HepG2 (cell line): ENCODE data around the gene ORMDL2. TPM values are rescaled to one million over a fixed set of nuclear protein-coding genes. Genes with fewer than 3 reads are reported as not detected.

ENCODE experiments used
- ATF7-NPFF ChIP-seq: sonication (generic); formaldehyde crosslinking; IDR thresholded peaks from 2 replicates; pipeline ENCODE4 v1.8.1; 2023; ENCODE audit warnings: mild to moderate bottlenecking, low read depth, missing genetic modification reagents, moderate library complexity
- CEBPG ChIP-seq: IDR thresholded peaks from 2 replicates; pipeline ENCODE4 v1.6.1; 2016
- CHD2 ChIP-seq: IDR thresholded peaks from 2 replicates; pipeline ENCODE4 v1.6.1; 2011; ENCODE audit warnings: low read depth, low read length, improper control_type of control experiment
- ETV5 ChIP-seq: IDR thresholded peaks from 2 replicates; pipeline ENCODE4 v1.6.1; 2018; ENCODE audit warnings: missing biosample characterization, missing genetic modification reagents, inconsistent platforms, borderline replicate concordance
- FOSL1 ChIP-seq: sonication (generic); formaldehyde crosslinking; IDR thresholded peaks from 2 replicates; pipeline ENCODE4 v1.9.0; 2021; ENCODE audit warnings: missing genetic modification reagents, borderline replicate concordance
- HNRNPUL1 ChIP-seq: fragments of 200-400 bp; formaldehyde crosslinking; IDR thresholded peaks from 2 replicates; pipeline ENCODE4 v1.6.1; 2017; ENCODE audit warnings: low read depth, mild to moderate bottlenecking, low read length, moderate library complexity
- JDP2 ChIP-seq: sonication (generic); formaldehyde crosslinking; IDR thresholded peaks from 2 replicates; pipeline ENCODE4 v1.8.1; 2022; ENCODE audit warnings: missing genetic modification reagents, borderline replicate concordance
- JUND ChIP-seq: sonication (generic); formaldehyde crosslinking; IDR thresholded peaks from 2 replicates; pipeline ENCODE4 v1.8.0; 2022; ENCODE audit warnings: mild to moderate bottlenecking, missing genetic modification reagents
- MED1 ChIP-seq: sonication (generic); formaldehyde crosslinking; IDR thresholded peaks from 2 replicates; pipeline ENCODE4 v1.4.0; 2020; ENCODE audit warnings: missing genetic modification reagents
- MEIS1 ChIP-seq: sonication (generic); formaldehyde crosslinking; IDR thresholded peaks from 2 replicates; pipeline ENCODE4 v1.9.0; 2021; ENCODE audit warnings: mild to moderate bottlenecking, missing genetic modification reagents, moderate library complexity, borderline replicate concordance
- MIXL1 ChIP-seq: IDR thresholded peaks from 2 replicates; pipeline ENCODE4 v1.6.1; 2016
- MTF1 ChIP-seq: sonication (generic); formaldehyde crosslinking; IDR thresholded peaks from 2 replicates; pipeline ENCODE4 v1.5.0; 2020; ENCODE audit warnings: missing genetic modification reagents
- PLRG1 ChIP-seq: fragments of 450-650 bp; conservative IDR thresholded peaks from 2 replicates; pipeline ENCODE4 v1.6.1; 2016
- RFX3 ChIP-seq: IDR thresholded peaks from 2 replicates; pipeline ENCODE4 v1.6.1; 2016; ENCODE audit warnings: missing biosample characterization, missing genetic modification reagents
- RFXANK ChIP-seq: IDR thresholded peaks from 2 replicates; pipeline ENCODE4 v1.6.1; 2016
- RXRA ChIP-seq: sonication (generic); formaldehyde crosslinking; IDR thresholded peaks from 2 replicates; pipeline ENCODE4 v1.5.1; 2020; ENCODE audit warnings: missing genetic modification reagents
- SATB2 ChIP-seq: sonication (generic); formaldehyde crosslinking; IDR thresholded peaks from 2 replicates; pipeline ENCODE4 v1.5.0; 2020; ENCODE audit warnings: missing genetic modification reagents
- ZNF124 ChIP-seq: sonication (generic); formaldehyde crosslinking; IDR thresholded peaks from 2 replicates; pipeline ENCODE4 v1.4.0; 2020; ENCODE audit warnings: missing genetic modification reagents
- ZNF138 ChIP-seq: sonication (generic); formaldehyde crosslinking; IDR thresholded peaks from 2 replicates; pipeline ENCODE4 v1.5.0; 2020; ENCODE audit warnings: mild to moderate bottlenecking, low read depth, missing genetic modification reagents
- ZNF205 ChIP-seq: IDR thresholded peaks from 2 replicates; pipeline ENCODE4 v1.6.1; 2018; ENCODE audit warnings: missing biosample characterization, missing genetic modification reagents
- ZNF263 ChIP-seq: sonication (generic); formaldehyde crosslinking; IDR thresholded peaks from 2 replicates; pipeline ENCODE4 v1.4.0; 2020; ENCODE audit warnings: missing genetic modification reagents
- ZNF652 ChIP-seq: IDR thresholded peaks from 2 replicates; pipeline ENCODE4 v1.6.1; 2016; ENCODE audit warnings: low read depth, borderline replicate concordance
- ZNF75D ChIP-seq: sonication (generic); formaldehyde crosslinking; IDR thresholded peaks from 2 replicates; pipeline ENCODE4 v1.8.1; 2023; ENCODE audit warnings: missing genetic modification reagents, mild to moderate bottlenecking, borderline replicate concordance
- ZSCAN30 ChIP-seq: sonication (generic); formaldehyde crosslinking; IDR thresholded peaks from 2 replicates; pipeline ENCODE4 v1.5.0; 2020; ENCODE audit warnings: mild to moderate bottlenecking, missing genetic modification reagents
- polyA plus RNA-seq, 8 experiments: library from polyadenylated mRNA; depleted of rRNA in 3 of 8; stranded (reverse) in 7 of 8; unstranded in 1 of 8; fragments of >200 nt; fragmentation: Illumina TruSeq in 4 of 8; extraction: Trizol in 4 of 8; gene quantifications; 2 replicates each; pipeline versions ENCODE4 v1.2.1 to v1.2.3, GENCODE V29; 2011 to 2016; ENCODE audit warnings: low read depth in 4 of 8, missing spikeins in 1 of 8, mixed read lengths in 1 of 8; ENCODE audit not compliant: insufficient read depth in 1 of 8
- total RNA-seq, 5 experiments: library from RNA; depleted of rRNA; stranded (reverse); fragments of >200 nt; fragmentation: Illumina TruSeq; extraction: Trizol; gene quantifications; 2 replicates each; pipeline ENCODE4 v1.2.3, GENCODE V29; 2016; ENCODE audit warnings: low read depth in 1 of 5
- TF ChIP-seq, protein P1 (sequence below): IDR thresholded peaks from 2 replicates; pipeline ENCODE4 v1.6.1; 2016; ENCODE audit warnings: low read depth, control low read depth
- TF ChIP-seq, protein P2 (sequence below): sonication (generic); IDR thresholded peaks from 2 replicates; pipeline ENCODE4 v1.6.1; 2016; ENCODE audit warnings: low read depth, borderline replicate concordance
- TF ChIP-seq, protein P3 (sequence below): sonication (generic); formaldehyde crosslinking; IDR thresholded peaks from 2 replicates; pipeline ENCODE4 v1.4.0; 2020; ENCODE audit warnings: missing genetic modification reagents
- TF ChIP-seq, protein P4 (sequence below): IDR thresholded peaks from 2 replicates; pipeline ENCODE4 v1.4.0; 2020; ENCODE audit warnings: mild to moderate bottlenecking, missing genetic modification reagents

ORMDL2 gene
- total and polyA plus RNA-seq, 2 of the 13 experiments (the other 11 are each of a cell fraction or from before 2014, with no cell fraction given): 24.0 to 28.6 TPM

DNA sequence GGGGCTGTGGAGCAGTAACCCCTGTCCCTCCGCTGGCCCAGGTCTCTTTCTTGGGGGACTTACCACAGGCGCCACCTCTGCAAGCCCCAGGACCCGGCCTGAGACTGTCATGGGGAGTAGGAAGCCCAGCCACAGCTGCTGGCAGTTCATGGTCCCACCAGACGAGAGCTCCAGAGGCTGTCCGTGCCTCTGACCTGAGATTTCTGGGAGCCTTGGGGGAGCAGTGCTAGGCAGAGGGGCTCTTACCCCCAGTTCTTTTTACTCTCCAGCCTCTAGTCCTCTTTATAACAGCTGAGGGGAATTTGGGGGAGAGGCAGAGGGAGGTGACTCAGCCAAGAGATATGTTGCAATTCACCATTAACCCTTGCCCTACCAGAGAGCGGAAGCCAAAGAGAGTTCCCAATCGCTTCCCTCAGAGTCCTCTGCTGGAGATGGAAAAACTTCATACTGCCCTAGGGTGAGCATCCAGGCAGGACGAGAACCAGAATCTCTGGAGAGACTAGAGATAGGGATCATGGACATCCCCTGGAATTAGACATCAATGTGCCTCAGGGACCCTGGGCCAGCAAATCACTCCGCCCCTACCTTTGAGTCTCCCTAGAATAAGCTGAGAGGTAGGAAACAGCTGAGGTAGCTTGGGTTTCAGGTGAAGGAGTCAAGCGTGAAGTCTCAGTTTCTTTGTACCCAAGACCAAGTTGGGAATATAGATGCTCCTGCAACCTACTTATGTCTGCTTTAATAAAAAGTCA, 25.0 kb downstream of the ORMDL2 start, which contains the start of gene MMP19 (continued):
- TF ChIP-seq, protein P1, sequence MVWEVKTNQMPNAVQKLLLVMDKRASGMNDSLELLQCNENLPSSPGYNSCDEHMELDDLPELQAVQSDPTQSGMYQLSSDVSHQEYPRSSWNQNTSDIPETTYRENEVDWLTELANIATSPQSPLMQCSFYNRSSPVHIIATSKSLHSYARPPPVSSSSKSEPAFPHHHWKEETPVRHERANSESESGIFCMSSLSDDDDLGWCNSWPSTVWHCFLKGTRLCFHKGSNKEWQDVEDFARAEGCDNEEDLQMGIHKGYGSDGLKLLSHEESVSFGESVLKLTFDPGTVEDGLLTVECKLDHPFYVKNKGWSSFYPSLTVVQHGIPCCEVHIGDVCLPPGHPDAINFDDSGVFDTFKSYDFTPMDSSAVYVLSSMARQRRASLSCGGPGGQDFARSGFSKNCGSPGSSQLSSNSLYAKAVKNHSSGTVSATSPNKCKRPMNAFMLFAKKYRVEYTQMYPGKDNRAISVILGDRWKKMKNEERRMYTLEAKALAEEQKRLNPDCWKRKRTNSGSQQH: no peak
- TF ChIP-seq, protein P2, sequence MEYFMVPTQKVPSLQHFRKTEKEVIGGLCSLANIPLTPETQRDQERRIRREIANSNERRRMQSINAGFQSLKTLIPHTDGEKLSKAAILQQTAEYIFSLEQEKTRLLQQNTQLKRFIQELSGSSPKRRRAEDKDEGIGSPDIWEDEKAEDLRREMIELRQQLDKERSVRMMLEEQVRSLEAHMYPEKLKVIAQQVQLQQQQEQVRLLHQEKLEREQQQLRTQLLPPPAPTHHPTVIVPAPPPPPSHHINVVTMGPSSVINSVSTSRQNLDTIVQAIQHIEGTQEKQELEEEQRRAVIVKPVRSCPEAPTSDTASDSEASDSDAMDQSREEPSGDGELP: 0 out of 2 replicates have a peak, but pooled peaks have one; percentile 23
- TF ChIP-seq JUND (CRISPR knock-in tag): peak; percentile 40; the same call in 1 of the 2 replicates
- TF ChIP-seq, protein P3, sequence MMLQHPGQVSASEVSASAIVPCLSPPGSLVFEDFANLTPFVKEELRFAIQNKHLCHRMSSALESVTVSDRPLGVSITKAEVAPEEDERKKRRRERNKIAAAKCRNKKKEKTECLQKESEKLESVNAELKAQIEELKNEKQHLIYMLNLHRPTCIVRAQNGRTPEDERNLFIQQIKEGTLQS (CRISPR knock-in tag): peak; percentile 68
- TF ChIP-seq ETV5: peak; percentile 71; the same call in 1 of the 2 replicates
- TF ChIP-seq MTF1 (CRISPR knock-in tag): no peak
- TF ChIP-seq CHD2: no peak
- no peak for TF ChIP-seq ZNF263
- no peak for TF ChIP-seq MEIS1 (CRISPR knock-in tag)
- no peak for TF ChIP-seq ATF7-NPFF (CRISPR knock-in tag)
- TF ChIP-seq MIXL1: no peak
- TF ChIP-seq ZNF652: peak; percentile 97
- TF ChIP-seq MED1 (CRISPR knock-in tag): no peak
- no peak for TF ChIP-seq ZNF138 (CRISPR knock-in tag)
- TF ChIP-seq RFX3 (CRISPR knock-in tag): no peak
- TF ChIP-seq CEBPG (CRISPR knock-in tag): peak; percentile 86
- no peak for TF ChIP-seq ZNF205 (CRISPR knock-in tag)
- TF ChIP-seq RFXANK (CRISPR knock-in tag): no peak
- TF ChIP-seq SATB2 (CRISPR knock-in tag): no peak
- TF ChIP-seq, protein P4, sequence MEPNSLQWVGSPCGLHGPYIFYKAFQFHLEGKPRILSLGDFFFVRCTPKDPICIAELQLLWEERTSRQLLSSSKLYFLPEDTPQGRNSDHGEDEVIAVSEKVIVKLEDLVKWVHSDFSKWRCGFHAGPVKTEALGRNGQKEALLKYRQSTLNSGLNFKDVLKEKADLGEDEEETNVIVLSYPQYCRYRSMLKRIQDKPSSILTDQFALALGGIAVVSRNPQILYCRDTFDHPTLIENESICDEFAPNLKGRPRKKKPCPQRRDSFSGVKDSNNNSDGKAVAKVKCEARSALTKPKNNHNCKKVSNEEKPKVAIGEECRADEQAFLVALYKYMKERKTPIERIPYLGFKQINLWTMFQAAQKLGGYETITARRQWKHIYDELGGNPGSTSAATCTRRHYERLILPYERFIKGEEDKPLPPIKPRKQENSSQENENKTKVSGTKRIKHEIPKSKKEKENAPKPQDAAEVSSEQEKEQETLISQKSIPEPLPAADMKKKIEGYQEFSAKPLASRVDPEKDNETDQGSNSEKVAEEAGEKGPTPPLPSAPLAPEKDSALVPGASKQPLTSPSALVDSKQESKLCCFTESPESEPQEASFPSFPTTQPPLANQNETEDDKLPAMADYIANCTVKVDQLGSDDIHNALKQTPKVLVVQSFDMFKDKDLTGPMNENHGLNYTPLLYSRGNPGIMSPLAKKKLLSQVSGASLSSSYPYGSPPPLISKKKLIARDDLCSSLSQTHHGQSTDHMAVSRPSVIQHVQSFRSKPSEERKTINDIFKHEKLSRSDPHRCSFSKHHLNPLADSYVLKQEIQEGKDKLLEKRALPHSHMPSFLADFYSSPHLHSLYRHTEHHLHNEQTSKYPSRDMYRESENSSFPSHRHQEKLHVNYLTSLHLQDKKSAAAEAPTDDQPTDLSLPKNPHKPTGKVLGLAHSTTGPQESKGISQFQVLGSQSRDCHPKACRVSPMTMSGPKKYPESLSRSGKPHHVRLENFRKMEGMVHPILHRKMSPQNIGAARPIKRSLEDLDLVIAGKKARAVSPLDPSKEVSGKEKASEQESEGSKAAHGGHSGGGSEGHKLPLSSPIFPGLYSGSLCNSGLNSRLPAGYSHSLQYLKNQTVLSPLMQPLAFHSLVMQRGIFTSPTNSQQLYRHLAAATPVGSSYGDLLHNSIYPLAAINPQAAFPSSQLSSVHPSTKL: 0 out of 2 replicates have a peak, but pooled peaks have one; percentile 13
- peak; percentile 43; the same call in 1 of the 2 replicates for TF ChIP-seq FOSL1 (CRISPR knock-in tag)
- TF ChIP-seq JDP2: no peak
- TF ChIP-seq PLRG1: no peak
- TF ChIP-seq RXRA (CRISPR knock-in tag): no peak
- TF ChIP-seq ZNF124 (CRISPR knock-in tag): no peak
- no peak for TF ChIP-seq HNRNPUL1
- no peak for TF ChIP-seq ZNF75D (CRISPR knock-in tag)
- TF ChIP-seq ZSCAN30 (CRISPR knock-in tag): no peak
